GM21737 (cell line): ENCODE measurements around the gene KCNK4.

Source experiments
- ATAC-seq: cut with Tn5 transposase; IDR thresholded peaks from one replicate; pipeline ENCODE4 v1.9.1; 2021; ENCODE audit warnings: mild to moderate bottlenecking, moderate library complexity; ENCODE audit not compliant: unreplicated experiment

Gene KCNK4

GRCh38 chr11:64268025-64268892 lies 22.8 kb upstream of the KCNK4 start:
- no peak for ATAC-seq

- ATAC-seq: peak; percentile 17
These were observed 22.1 kb upstream of the KCNK4 start for GRCh38 chr11:64268893-64269539.

DNA sequence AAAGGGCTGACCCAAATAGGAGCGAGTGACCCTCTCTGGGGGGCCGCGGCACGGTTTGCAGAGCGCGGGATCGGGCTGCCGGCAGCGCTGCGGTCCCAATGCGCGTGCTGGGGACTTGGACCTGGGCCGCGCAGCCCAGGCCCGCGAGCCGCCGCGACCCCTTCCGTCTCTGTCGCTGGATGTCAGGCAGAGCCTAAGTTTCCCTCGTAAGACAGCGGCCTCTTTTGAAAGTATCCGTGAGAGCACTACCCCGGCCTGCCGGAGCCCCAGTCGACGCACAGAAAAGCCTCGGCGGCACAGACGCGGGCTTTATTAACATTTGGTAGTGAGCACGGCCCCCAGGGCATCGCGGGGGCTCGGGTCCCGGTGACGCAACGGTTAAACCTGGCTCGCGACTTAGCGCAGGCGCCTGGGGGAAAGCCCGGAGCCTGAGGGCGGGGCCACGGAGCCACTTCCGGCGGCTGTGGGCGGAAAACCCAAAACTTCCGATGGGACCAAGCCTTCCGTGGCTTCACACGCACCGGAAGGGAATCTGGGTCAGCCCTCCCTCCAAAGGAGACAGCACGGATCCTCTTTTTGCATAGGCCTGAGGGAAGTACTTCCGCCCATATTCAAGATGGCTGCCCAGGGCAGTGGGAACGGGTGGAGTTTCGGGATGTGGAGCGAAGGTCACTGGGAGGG lies 21.4 kb upstream of the KCNK4 start:
- peak; percentile 57 for ATAC-seq

- no peak for ATAC-seq
These were observed 15.9 kb upstream of the KCNK4 start for GRCh38 chr11:64275031-64275800.

GRCh38 chr11:64275841-64276240 lies 15.3 kb upstream of the KCNK4 start:
- no peak for ATAC-seq

DNA sequence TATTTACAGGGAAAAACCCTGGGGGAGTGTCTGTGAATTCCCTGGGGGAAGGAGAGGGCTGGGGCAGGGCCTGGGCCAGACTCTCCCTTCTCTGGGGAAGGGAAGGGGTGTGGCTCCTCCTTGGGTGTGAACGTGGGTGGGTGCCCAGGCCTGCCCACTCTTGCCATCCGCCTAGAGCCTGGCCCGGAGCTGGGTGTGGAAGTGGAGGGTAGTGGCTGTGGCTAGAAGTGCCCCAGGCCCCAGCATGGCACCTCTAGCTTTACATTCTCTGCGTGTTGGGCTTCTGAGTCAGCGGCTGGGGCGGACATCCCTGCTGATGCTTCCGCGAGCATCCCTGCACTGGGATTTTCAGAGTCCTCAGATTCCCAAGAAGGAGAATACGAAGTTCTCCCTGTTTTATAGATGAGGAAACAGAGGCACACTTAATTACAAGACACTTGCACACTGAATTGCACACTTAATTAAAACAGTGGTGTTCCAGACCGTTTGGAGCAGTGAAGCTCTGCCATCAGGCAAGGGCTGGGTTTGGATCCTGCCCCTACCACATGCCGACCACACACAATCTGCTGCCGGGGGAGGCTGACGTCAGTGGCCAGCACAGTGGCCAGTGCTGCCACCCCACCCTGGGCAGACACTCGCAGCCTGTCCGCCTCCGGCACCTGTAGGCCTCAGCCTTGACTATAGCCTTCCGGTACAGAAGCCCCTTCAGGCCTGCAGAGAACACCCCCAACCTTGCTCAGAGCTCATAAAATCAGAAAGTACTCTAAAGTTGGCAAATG lies 14.3 kb upstream of the KCNK4 start:
- no peak for ATAC-seq

- ATAC-seq: no peak
These were observed 12.4 kb upstream of the KCNK4 start for GRCh38 chr11:64278576-64279190.

DNA sequence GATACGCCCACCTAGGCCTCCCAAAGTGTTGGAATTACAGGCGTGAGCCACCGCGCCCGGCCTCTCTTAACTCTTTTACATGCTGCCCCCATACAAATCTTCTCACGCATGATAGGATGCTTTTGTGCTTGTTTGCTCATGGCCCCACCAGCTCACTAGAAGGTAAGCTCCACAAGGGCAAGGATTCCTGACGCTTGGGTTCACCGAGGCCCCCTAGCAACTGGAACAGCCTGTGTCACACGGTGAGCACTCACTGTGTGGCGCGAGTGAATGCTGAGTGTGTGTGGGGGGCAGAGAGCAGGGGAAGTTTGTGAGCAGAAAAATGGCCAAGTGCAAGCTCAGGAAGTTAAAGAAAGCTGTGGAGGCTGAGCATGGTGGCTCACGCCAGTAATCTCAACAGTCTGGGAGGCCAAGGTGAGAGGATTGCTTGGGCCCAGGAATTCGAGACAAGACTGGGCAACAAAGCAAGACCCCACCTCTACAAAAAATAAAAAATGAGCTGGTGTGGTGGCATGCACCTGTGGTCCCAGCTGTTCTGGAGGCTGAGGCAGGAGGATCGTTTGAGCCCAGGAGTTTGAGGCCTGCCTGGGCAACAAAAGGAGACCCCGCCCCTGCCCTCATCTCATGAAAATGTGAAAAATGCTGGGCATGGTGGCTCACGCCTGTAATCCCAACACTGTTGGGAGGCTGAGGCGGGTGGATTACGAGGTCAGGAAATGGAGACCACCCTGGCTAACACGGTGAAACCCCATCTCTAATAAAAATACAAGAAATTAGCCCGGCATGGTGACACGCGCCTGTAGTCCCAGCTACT lies 8.9 kb upstream of the KCNK4 start:
- ATAC-seq: no peak

DNA sequence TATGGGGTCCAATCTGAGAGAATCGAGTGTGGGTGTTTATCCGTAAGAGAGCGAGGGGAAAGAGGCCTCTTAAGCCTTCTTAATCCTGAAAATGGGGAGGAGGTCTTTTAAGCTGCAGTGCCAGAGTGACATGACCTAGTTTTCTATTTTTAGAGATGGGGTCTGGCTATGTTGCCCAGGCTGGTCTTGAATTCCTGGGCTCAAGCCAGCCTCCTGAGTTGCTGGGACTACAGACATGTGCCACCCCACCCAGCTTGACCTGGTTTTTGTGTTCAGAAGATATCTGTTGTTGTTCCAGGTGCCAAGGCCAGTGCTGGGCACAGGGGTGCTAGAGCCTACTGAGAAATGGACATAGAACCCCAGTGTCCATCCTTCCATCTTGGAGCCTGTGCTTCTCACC lies 8.0 kb upstream of the KCNK4 start:
- no peak for ATAC-seq

DNA sequence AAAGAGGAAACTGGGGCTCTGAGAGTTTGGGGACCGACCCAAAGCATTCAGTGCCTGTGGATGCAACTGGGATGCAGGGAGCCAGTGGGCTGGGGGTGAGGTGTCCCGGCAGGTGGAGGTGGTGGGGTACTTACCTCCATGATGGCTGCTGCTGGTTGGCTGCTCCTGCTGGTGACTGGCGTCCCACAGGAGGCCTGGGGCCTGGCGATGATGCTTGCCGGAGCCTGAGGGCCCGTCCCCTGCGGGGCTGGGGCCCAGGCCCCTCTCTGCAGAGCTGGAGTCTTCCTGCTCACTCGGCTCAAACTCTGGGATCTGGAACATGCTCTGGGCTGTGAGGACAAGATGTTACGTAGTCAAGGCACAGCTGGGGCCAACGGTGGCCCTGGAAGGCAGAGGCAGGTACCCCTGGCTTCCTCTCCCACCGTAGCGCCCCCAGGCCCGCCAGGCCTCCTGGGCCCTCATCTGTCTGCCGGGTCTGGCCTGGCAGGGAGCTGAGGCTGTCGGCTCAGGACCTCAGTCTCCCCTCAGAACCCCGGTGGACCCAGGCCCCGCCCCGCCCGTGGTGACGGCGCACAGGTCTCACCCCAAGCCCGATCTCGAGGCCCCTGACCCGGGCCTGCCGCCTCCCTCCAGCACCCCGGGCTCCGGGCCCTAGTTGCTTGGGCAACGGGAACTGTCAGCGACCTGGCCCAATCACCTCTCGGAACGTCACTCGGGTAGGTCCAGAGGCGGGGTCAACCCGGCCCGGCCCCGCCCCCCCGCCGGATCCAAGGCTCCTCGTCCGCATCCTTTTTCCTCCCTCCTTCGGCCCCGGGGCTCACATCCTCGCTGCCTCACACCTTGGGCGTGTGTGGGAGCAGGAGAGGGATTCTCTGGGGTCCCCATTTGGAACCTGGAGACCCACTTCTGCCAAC lies 6.8 kb upstream of the KCNK4 start, which contains the start of gene BAD:
TSS of gene BAD (minus strand) at position 618 of the 914 bp plus-strand sequence. CDS start at position 321, 297 bp downstream.
- ATAC-seq: peak; percentile 65

DNA sequence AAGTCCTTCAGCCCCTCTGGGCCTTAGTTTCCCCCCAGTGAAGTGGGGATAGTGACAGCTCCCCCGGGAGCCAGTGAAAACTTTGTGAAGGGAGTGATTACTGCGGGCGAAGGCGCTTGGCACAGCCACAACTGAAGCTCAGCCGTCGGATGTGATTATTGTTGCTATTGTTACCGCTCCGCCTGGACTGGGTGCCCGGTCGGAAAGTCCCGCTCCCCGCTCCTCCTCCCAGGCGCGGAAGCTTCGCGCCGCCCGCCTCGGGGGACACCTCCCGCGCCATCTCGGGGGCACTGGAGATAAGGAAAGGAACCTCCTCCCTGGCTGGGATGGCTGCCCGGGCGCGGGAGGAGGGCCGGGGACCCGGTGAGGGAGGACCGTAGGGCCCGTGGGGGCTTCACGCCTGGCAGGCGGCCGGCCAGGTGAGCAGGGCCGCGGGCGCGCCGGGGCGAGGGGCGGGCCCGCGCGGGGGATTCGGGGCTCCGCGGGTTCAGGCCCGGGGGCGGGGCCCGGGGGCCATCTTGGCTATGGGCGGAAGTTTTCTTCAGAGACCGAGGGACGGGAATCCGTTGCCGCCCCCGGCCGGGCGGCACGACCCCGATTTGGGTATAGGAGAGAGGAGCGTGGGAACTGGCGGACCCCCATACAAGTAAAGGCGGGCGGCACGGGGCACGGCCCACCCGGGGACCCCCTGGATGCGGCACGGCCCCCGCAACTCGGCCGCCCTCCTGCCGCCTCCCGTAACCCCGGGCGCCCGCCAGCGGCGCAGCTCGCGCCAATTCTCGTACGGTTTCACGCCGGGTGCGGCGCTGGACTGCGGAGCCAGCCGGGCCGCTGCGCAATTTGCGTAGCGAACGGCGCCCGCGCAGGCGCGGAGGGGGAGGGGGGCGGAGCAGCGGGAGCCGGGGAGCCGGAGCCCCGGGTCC lies 5.9 kb upstream of the KCNK4 start, which contains the start of gene GPR137:
TSS of gene GPR137 (plus strand) at position 887 of the 923 bp plus-strand sequence. CDS start 677 bp downstream, outside the sequence.
- peak; percentile 49 for ATAC-seq

GRCh38 chr11:64285885-64286800 lies 5.0 kb upstream of the KCNK4 start:
- no peak for ATAC-seq

GRCh38 chr11:64286801-64287159 lies 4.3 kb upstream of the KCNK4 start:
- no peak for ATAC-seq

DNA sequence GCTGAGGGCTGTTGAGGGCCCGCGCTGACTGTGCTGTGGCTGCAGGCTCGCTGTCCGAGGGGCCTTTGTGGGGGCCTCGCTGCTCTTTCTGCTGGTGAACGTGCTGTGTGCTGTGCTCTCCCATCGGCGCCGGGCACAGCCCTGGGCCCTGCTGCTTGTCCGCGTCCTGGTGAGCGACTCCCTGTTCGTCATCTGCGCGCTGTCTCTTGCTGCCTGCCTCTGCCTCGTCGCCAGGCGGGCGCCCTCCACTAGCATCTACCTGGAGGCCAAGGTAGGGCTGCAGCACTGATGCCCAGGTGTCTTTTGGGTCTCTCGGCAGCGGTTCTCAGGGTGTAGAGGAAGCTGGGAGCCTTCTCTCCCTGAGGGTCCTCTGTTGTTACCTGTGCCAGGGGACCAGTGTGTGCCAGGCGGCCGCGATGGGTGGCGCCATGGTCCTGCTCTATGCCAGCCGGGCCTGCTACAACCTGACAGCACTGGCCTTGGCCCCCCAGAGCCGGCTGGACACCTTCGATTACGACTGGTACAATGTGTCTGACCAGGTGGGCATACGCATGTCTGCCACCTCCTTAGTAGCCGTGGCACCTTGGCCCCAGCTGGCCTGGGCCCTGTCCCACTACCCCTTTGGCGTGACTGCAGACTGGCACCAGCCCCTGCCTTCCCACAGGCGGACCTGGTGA lies 3.3 kb upstream of the KCNK4 start:
- no peak for ATAC-seq

DNA sequence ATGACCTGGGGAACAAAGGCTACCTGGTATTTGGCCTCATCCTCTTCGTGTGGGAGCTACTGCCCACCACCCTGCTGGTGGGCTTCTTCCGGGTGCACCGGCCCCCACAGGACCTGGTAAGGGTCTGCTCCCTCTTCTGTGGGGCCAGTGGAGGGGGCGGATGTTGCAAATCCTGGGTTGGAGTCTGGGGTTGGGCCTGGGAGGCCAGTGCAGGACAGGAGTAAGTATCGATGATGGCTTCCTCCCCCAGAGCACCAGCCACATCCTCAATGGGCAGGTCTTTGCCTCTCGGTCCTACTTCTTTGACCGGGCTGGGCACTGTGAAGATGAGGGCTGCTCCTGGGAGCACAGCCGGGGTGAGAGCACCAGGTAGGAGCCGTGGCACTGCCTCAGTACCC lies 2.8 kb upstream of the KCNK4 start:
- ATAC-seq: no peak
